ENCODE measurements around the gene UQCC5. TPM values are rescaled to one million over a fixed set of nuclear protein-coding genes. Genes with fewer than 3 reads are reported as not detected.

UQCC5 gene
- total RNA-seq, 4 donors from 2014 or later, result 0.32 to 5.1 (median 1.9) TPM

- WGBS, 2 donors, result 77% methylated on average over 3 of the region's 7 CpGs; no CpG with 5 or more reads in 1 of the 2 donors
- no peaks in the 10 kb centered on the region for H3K27me3 ChIP-seq
- peak overlapping the region in 1 of 4 donors; percentile 4 for H3K27ac ChIP-seq
- no peak overlapping the region for H3K4me3 ChIP-seq
- peaks cover 10 to 96% (median 46%) of the 10 kb centered on the region in 3 donors for H3K4me1 ChIP-seq
- H3K36me3 ChIP-seq, result peaks cover 36 to 53% (median 47%) of the 10 kb centered on the region in 3 donors
- TF ChIP-seq CTCF (IDR thresholded peaks at IDR 0.05) (no peak), POLR2A (IDR thresholded peaks at IDR 0.05) (no peak)
- DNase-seq, result no peak
- intact Hi-C loops (cut with DNase I), result no loop called here
- no peaks in the 10 kb centered on the region for H3K9me3 ChIP-seq
These were observed 43.0 kb upstream of the UQCC5 start for GRCh38 chr3:52493232-52494017.

- intact Hi-C loops (cut with DNase I), result no loop called here
- Histone ChIP-seq H3K4me1 (peaks cover 10 to 95% (median 45%) of the 10 kb centered on the region in 3 donors), H3K27me3 (no peaks in the 10 kb centered on the region), H3K9me3 (no peaks in the 10 kb centered on the region), H3K27ac (peak overlapping the region in 3 of 4 donors; percentile 65 to 88 (median 80)), H3K36me3 (peaks cover 26 to 43% (median 37%) of the 10 kb centered on the region in 3 donors), H3K4me3 (peak overlapping the region in 1 of 4 donors; percentile 63)
- TF ChIP-seq POLR2A (IDR thresholded peaks at IDR 0.05), result no peak
- no peak for TF ChIP-seq CTCF (IDR thresholded peaks at IDR 0.05)
- WGBS, 2 donors, result 81 to 85% methylated on average over 3 to 4 of the region's 7 CpGs
- no peak for DNase-seq
These were observed 42.0 kb upstream of the UQCC5 start for GRCh38 chr3:52494445-52494844.

- no peak for TF ChIP-seq POLR2A (IDR thresholded peaks at IDR 0.05)
- no peaks in the 10 kb centered on the region for H3K27me3 ChIP-seq
- no peak for DNase-seq
- intact Hi-C loops (cut with DNase I), result no loop called here
- H3K4me3 ChIP-seq, result peak within 1 kb of the TSS in 3 of 4 donors; percentile 30 to 63 (median 42)
- peaks cover 10 to 90% (median 40%) of the 10 kb centered on the region in 3 donors for H3K4me1 ChIP-seq
- 31 to 75% methylated on average over 5 to 7 of the region's 25 CpGs for WGBS, 2 donors
- H3K36me3 ChIP-seq, result peaks cover 20 to 38% (median 32%) of the 10 kb centered on the region in 3 donors
- H3K9me3 ChIP-seq, result no peaks in the 10 kb centered on the region
- H3K27ac ChIP-seq, result peak within 1 kb of the TSS; percentile 45 to 88 (median 72)
These were observed 41.4 kb upstream of the UQCC5 start, which contains the start of gene STAB1 for GRCh38 chr3:52494886-52495495. Gene STAB1, plus strand, starts transcription at chr3:52495338. Its CDS starts 76 bp downstream, at chr3:52495414.

- no peak for DNase-seq
- Histone ChIP-seq H3K27ac (peak overlapping the region; percentile 45 to 88 (median 72)), H3K27me3 (no peaks in the 10 kb centered on the region), H3K36me3 (peaks cover 13 to 28% (median 22%) of the 10 kb centered on the region in 3 donors), H3K4me1 (peaks cover 10 to 80% (median 32%) of the 10 kb centered on the region in 3 donors), H3K4me3 (peak overlapping the region in 3 of 4 donors; percentile 30 to 63 (median 42)), H3K9me3 (no peaks in the 10 kb centered on the region)
- intact Hi-C loops (cut with DNase I), result no loop called here
- TF ChIP-seq CTCF (IDR thresholded peaks at IDR 0.05), result no peak
- no peak for TF ChIP-seq POLR2A (IDR thresholded peaks at IDR 0.05)
- 52 to 58% methylated on average over 2 to 4 of the region's 16 CpGs for WGBS, 2 donors
These were observed 40.4 kb upstream of the UQCC5 start for GRCh38 chr3:52495777-52496602.
